Body of pancreas (tissue), 4 donors: ENCODE data around the gene PCDHB7.
"Not testable (repeated sequence)": the region's sequence is repeated elsewhere in the genome, so short reads cannot be mapped to it uniquely, and the experiment has no call there.

Experiments used
- POLR2A ChIP-seq, 3 donors: fragments of 450-650 bp; IDR thresholded peaks; one replicate each; pipeline ENCODE4 v1.6.1; 2016; ENCODE audit warnings: antibody characterized with exemption in 3 of 3, mild to moderate bottlenecking in 2 of 3
- TF ChIP-seq, protein P1 (sequence below), 7 experiments: fragments of 450-650 bp in 4 of 7; fragments of 200-600 bp in 3 of 7; sonication (generic) in 3 of 7; IDR thresholded peaks; one replicate each; pipeline ENCODE4 v1.5.1; 2016 to 2019; ENCODE audit warnings: antibody characterized with exemption in 7 of 7

- TF ChIP-seq, protein P1, sequence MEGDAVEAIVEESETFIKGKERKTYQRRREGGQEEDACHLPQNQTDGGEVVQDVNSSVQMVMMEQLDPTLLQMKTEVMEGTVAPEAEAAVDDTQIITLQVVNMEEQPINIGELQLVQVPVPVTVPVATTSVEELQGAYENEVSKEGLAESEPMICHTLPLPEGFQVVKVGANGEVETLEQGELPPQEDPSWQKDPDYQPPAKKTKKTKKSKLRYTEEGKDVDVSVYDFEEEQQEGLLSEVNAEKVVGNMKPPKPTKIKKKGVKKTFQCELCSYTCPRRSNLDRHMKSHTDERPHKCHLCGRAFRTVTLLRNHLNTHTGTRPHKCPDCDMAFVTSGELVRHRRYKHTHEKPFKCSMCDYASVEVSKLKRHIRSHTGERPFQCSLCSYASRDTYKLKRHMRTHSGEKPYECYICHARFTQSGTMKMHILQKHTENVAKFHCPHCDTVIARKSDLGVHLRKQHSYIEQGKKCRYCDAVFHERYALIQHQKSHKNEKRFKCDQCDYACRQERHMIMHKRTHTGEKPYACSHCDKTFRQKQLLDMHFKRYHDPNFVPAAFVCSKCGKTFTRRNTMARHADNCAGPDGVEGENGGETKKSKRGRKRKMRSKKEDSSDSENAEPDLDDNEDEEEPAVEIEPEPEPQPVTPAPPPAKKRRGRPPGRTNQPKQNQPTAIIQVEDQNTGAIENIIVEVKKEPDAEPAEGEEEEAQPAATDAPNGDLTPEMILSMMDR (IDR thresholded peaks at IDR 0.05) = not testable (repeated sequence)
- TF ChIP-seq POLR2A (IDR thresholded peaks at IDR 0.05) = not testable (repeated sequence)
These were observed 48.9 kb upstream of the PCDHB7 start for GRCh38 chr5:141123396-141124135.
